H1 (cell line): ENCODE measurements around the gene PITPNC1. TPM values are rescaled to one million over a fixed set of nuclear protein-coding genes. Genes with fewer than 3 reads are reported as not detected.

Experiments
- CTCF ChIA-PET: fragments of 300-600 bp; sonication (Branson Sonifier 250); formaldehyde crosslinking; loops from one replicate; lab custom pipeline; 2021; ENCODE audit not compliant: partially characterized antibody; lab: Charles Lee
- POLR2A ChIA-PET: fragments of 300-600 bp; sonication (Branson Sonifier 250); formaldehyde crosslinking; loops from one replicate; lab custom pipeline; 2021; ENCODE audit warnings: inconsistent platforms; ENCODE audit not compliant: partially characterized antibody; lab: Charles Lee
- DNase-seq, 2 experiments: peaks; one replicate each; pipeline versions ENCODE4 v3.0.0 to v3.0.0-alpha.2; 2010 to 2022; ENCODE audit warnings: low spot score in 2 of 2, low read depth in 1 of 2, mixed read lengths in 1 of 2
- FAIRE-seq: peaks from 2 replicates; lab custom pipeline; 2011; peaks lifted over from hg19 to GRCh38; lab: Jason Lieb, UNC
- H2AFZ ChIP-seq: 2 replicates; pipeline ENCODE4 v1.8.1; 2012; ENCODE audit warnings: low read length, inconsistent platforms
- H2AK5ac ChIP-seq: 2 replicates; pipeline ENCODE4 v1.6.1; 2013; ENCODE audit warnings: low read depth, low read length
- H2BK120ac ChIP-seq: replicated peaks from 2 replicates; pipeline ENCODE3; 2013; ENCODE audit warnings: low read depth, low read length, inconsistent platforms
- H2BK12ac ChIP-seq: 2 replicates; pipeline ENCODE4 v1.6.1; 2013; ENCODE audit warnings: low read depth, low read length
- H2BK15ac ChIP-seq: 2 replicates; pipeline ENCODE4 v1.6.1; 2013; ENCODE audit warnings: low read length
- H2BK20ac ChIP-seq: 2 replicates; pipeline ENCODE4 v1.6.1; 2013; ENCODE audit warnings: low read length
- H2BK5ac ChIP-seq: 2 replicates; pipeline ENCODE4 v1.6.1; 2013; ENCODE audit warnings: low read depth, low read length
- H3K14ac ChIP-seq: 2 replicates; pipeline ENCODE4 v1.6.1; 2013; ENCODE audit warnings: inconsistent platforms; ENCODE audit not compliant: insufficient read length
- H3K18ac ChIP-seq: 2 replicates; pipeline ENCODE4 v1.6.1; 2013; ENCODE audit warnings: low read length; ENCODE audit errors: extremely low read depth
- H3K23ac ChIP-seq: 2 replicates; pipeline ENCODE4 v1.6.1; 2013; ENCODE audit warnings: inconsistent platforms; ENCODE audit not compliant: insufficient read length
- H3K23me2 ChIP-seq: 2 replicates; pipeline ENCODE4 v1.6.1; 2013; ENCODE audit warnings: low read depth, low read length
- H3K27ac ChIP-seq: 2 replicates; pipeline ENCODE4 v1.6.1; 2011; ENCODE audit warnings: low read depth, low read length, inconsistent platforms
- H3K27me3 ChIP-seq, 4 experiments: replicated peaks in 1 of 4; 1 replicate in 1 of 4; 2 replicates in 3 of 4; pipeline versions ENCODE4 v1.6.1 to v1.8.1; 2011 to 2013; ENCODE audit warnings: low read length in 3 of 4, mild to moderate bottlenecking in 3 of 4, inconsistent platforms in 2 of 4, mixed read lengths in 2 of 4, moderate library complexity in 1 of 4; ENCODE audit not compliant: control insufficient read depth in 3 of 4, insufficient read depth in 3 of 4; ENCODE audit errors: extremely low read depth in 1 of 4
- H3K36me3 ChIP-seq, 4 experiments: 2 replicates each; pipeline versions ENCODE4 v1.6.1 to v1.8.1; 2011 to 2013; ENCODE audit warnings: mild to moderate bottlenecking in 4 of 4, low read length in 3 of 4, moderate library complexity in 2 of 4, control low read depth in 1 of 4, inconsistent platforms in 1 of 4; ENCODE audit not compliant: insufficient read depth in 4 of 4, control insufficient read depth in 2 of 4
- H3K4ac ChIP-seq: replicated peaks from 2 replicates; pipeline ENCODE3; 2013; ENCODE audit warnings: low read length, low read depth, mixed read lengths, inconsistent platforms; ENCODE audit not compliant: insufficient read length
- H3K4me1 ChIP-seq, 4 experiments: replicated peaks in 1 of 4; 1 replicate in 1 of 4; 2 replicates in 3 of 4; pipeline versions ENCODE4 v1.6.1 to v1.8.1; 2011 to 2013; ENCODE audit warnings: low read length in 3 of 4, inconsistent platforms in 2 of 4, mixed read lengths in 1 of 4; ENCODE audit not compliant: insufficient read depth in 4 of 4, control insufficient read depth in 3 of 4
- H3K4me2 ChIP-seq, 2 experiments: 2 replicates each; pipeline versions ENCODE4 v1.6.1 to v1.8.1; 2011 to 2013; ENCODE audit warnings: low read depth in 2 of 2, low read length in 2 of 2, control low read depth in 1 of 2, inconsistent platforms in 1 of 2, mild to moderate bottlenecking in 1 of 2; ENCODE audit not compliant: insufficient read depth in 1 of 2
- H3K4me3 ChIP-seq, 4 experiments: fragments of 200-600, 300-600 bp in 1 of 4; sonication (generic), shearing (Covaris generic), sonication (Bioruptor Twin) in 1 of 4; 2 replicates each; pipeline versions ENCODE4 v1.5.1 to v1.8.1; 2011 to 2016; ENCODE audit warnings: low read length in 4 of 4, low read depth in 3 of 4, control low read depth in 2 of 4, inconsistent platforms in 2 of 4, mild to moderate bottlenecking in 2 of 4, mixed read lengths in 1 of 4, moderate library complexity in 1 of 4; ENCODE audit not compliant: insufficient read depth in 2 of 4; ENCODE audit errors: extremely low read depth in 1 of 4
- H3K56ac ChIP-seq: replicated peaks from 2 replicates; pipeline ENCODE3; 2013; ENCODE audit warnings: low read depth, mild to moderate bottlenecking, mixed read lengths, low read length, inconsistent platforms; ENCODE audit not compliant: insufficient read length
- H3K79me1 ChIP-seq: 2 replicates; pipeline ENCODE4 v1.6.1; 2013; ENCODE audit warnings: low read depth, low read length, control low read depth
- H3K79me2 ChIP-seq, 2 experiments: 2 replicates each; pipeline versions ENCODE4 v1.6.1 to v1.8.1; 2012 to 2013; ENCODE audit warnings: low read length in 2 of 2, mild to moderate bottlenecking in 2 of 2, inconsistent platforms in 1 of 2; ENCODE audit not compliant: insufficient read depth in 2 of 2, control insufficient read depth in 1 of 2
- H3K9ac ChIP-seq, 4 experiments: replicated peaks in 1 of 4; 1 replicate in 1 of 4; 2 replicates in 3 of 4; pipeline versions ENCODE4 v1.6.1 to v1.8.1; 2011 to 2013; ENCODE audit warnings: low read depth in 3 of 4, low read length in 3 of 4, control low read depth in 2 of 4, mild to moderate bottlenecking in 2 of 4, moderate library complexity in 2 of 4, inconsistent platforms in 1 of 4; ENCODE audit errors: extremely low read depth in 1 of 4
- H3K9me3 ChIP-seq, 2 experiments: 2 replicates each; pipeline versions ENCODE4 v1.6.1 to v1.8.1; 2012 to 2013; ENCODE audit warnings: mild to moderate bottlenecking in 2 of 2, moderate library complexity in 2 of 2, control low read depth in 1 of 2, inconsistent platforms in 1 of 2, low read depth in 1 of 2, low read length in 1 of 2, mixed read lengths in 1 of 2; ENCODE audit not compliant: insufficient read depth in 2 of 2
- H4K20me1 ChIP-seq, 2 experiments: replicated peaks in 1 of 2; 2 replicates each; pipeline versions ENCODE3 to v1.8.1; 2011 to 2013; ENCODE audit warnings: inconsistent platforms in 2 of 2, low read length in 2 of 2, mild to moderate bottlenecking in 1 of 2; ENCODE audit not compliant: insufficient read depth in 2 of 2, control insufficient read depth in 1 of 2
- H4K5ac ChIP-seq: 2 replicates; pipeline ENCODE4 v1.6.1; 2013; ENCODE audit warnings: low read length, low read depth, mixed read lengths, inconsistent platforms; ENCODE audit not compliant: insufficient read length
- H4K8ac ChIP-seq: 2 replicates; pipeline ENCODE4 v1.8.0; 2013; ENCODE audit warnings: mild to moderate bottlenecking, moderate library complexity, low read length, inconsistent platforms; ENCODE audit not compliant: insufficient read depth; ENCODE audit errors: extremely low read depth
- H4K91ac ChIP-seq: replicated peaks from 2 replicates; pipeline ENCODE3; 2013; ENCODE audit warnings: low read length, mixed read lengths, inconsistent platforms; ENCODE audit not compliant: insufficient read length
- CHD2 ChIP-seq: IDR thresholded peaks from 2 replicates; pipeline ENCODE4 v1.6.1; 2012; ENCODE audit warnings: low read length, improper control_type of control experiment
- EZH2 ChIP-seq: fragments of 200-600 bp; sonication (generic); IDR thresholded peaks from 2 replicates; pipeline ENCODE4 v1.7.1; 2012; ENCODE audit warnings: low read depth, mild to moderate bottlenecking, moderate library complexity, low read length, inconsistent platforms; ENCODE audit not compliant: severe bottlenecking
- KDM4A ChIP-seq: IDR thresholded peaks from one replicate; pipeline ENCODE4 v1.7.1; 2012; ENCODE audit warnings: low read depth, mild to moderate bottlenecking, moderate library complexity, low read length, inconsistent platforms; ENCODE audit not compliant: severe bottlenecking
- SIX5 ChIP-seq: IDR thresholded peaks from 2 replicates; pipeline ENCODE4 v1.6.1; 2011; ENCODE audit warnings: mild to moderate bottlenecking, low read depth, low read length
- SP4 ChIP-seq: IDR thresholded peaks from 2 replicates; pipeline ENCODE4 v1.6.1; 2012; ENCODE audit warnings: low read length, inconsistent platforms
- TEAD4 ChIP-seq: IDR thresholded peaks from 2 replicates; pipeline ENCODE4 v1.6.1; 2012; ENCODE audit warnings: low read depth, low read length, inconsistent platforms, mixed read lengths
- WGBS, 2 experiments: shearing (Covaris generic) in 1 of 2; methylation state at CpG; one replicate each; pipeline versions ENCODE4 v1.1.6 to v1.1.7; 2013 to 2015; ENCODE audit warnings: low lambda C conversion rate in 2 of 2, mixed read lengths in 2 of 2, inconsistent platforms in 1 of 2, low coverage in 1 of 2, missing lambda C conversion rate in 1 of 2; ENCODE audit not compliant: insufficient replicate concordance in 2 of 2, insufficient coverage in 1 of 2, insufficient read length in 1 of 2; ENCODE audit errors: extremely low coverage in 1 of 2, missing lambda C conversion rate in 1 of 2; 5-methylcytosine and 5-hydroxymethylcytosine counted together
- polyA plus RNA-seq, 7 experiments: library from polyadenylated mRNA; depleted of rRNA in 3 of 7; stranded (reverse) in 5 of 7; unstranded in 2 of 7; fragments of >200 nt in 5 of 7; fragments of 200-250 nt in 2 of 7; gene quantifications; 1 replicate in 5 of 7; 2 replicates in 1 of 7; 4 replicates in 1 of 7; pipeline versions ENCODE4 v1.2.1 to v1.2.3, GENCODE V29; 2011 to 2013; ENCODE audit warnings: missing spikeins in 2 of 7, mixed read lengths in 2 of 7
- total RNA-seq: library from RNA; stranded (reverse); fragmentation: NEBNext Ultra II Directional; extraction: Animal tissue kit (Norgen Biotek cat#: 25700); gene quantifications from 2 replicates; pipeline ENCODE4 v1.2.1, GENCODE V29; 2021
- TF ChIP-seq, protein P1 (sequence below): IDR thresholded peaks from 2 replicates; pipeline ENCODE4 v1.6.1; 2012; ENCODE audit warnings: inconsistent platforms

Gene PITPNC1
- total and polyA plus RNA-seq, 2 of the 8 experiments (the other 6 are each of a cell fraction or from before 2014, with no cell fraction given): 17.6 to 54.7 TPM

GRCh38 chr17:67557052-67557845 is 180.2 kb downstream of the PITPNC1 start:
- Histone ChIP-seq H4K20me1 (no peaks in the 10 kb centered on the region), H2BK15ac (no peak overlapping the region), H3K14ac (no peak overlapping the region), H3K23ac (no peak overlapping the region), H3K18ac (no peak overlapping the region), H3K4ac (no peak overlapping the region), H3K9ac (no peak overlapping the region), H3K27me3 (no peaks in the 10 kb centered on the region), H3K23me2 (no peaks in the 10 kb centered on the region), H3K79me1 (no peaks in the 10 kb centered on the region), H3K56ac (no peak overlapping the region), H3K4me1 (no peaks in the 10 kb centered on the region; a peak in 1 of 7 replicates), H4K5ac (no peak overlapping the region), H3K4me3 (no peak overlapping the region), H4K91ac (no peak overlapping the region), H2AFZ (no peak overlapping the region), H2BK5ac (no peak overlapping the region), H2BK20ac (no peak overlapping the region), H3K4me2 (no peak overlapping the region), H2BK12ac (no peak overlapping the region), H3K27ac (no peak overlapping the region), H3K36me3 (no peaks in the 10 kb centered on the region), H3K9me3 (no peaks in the 10 kb centered on the region), H3K79me2 (no peaks in the 10 kb centered on the region), H4K8ac (no peak overlapping the region), H2BK120ac (no peak overlapping the region), H2AK5ac (no peak overlapping the region)
- WGBS, 2 experiments: 95% methylated on average over 11 of the region's 11 CpGs; no CpG with 5 or more reads in 1 of the 2 experiments
- FAIRE-seq: no peak
- ChIA-PET CTCF (interaction anchor here (0.6 to 3.4 kb wide), 12 partner anchors 12 to 1108 kb away, joined by 3 to 15 read pairs (median 5); no protein-coding TSS in a partner anchor), POLR2A (interaction anchor here (0.7 kb wide), 1 partner anchor 360 kb away, joined by 3 read pairs; no protein-coding TSS in a partner anchor)
- no peak for DNase-seq
- no peak for TF ChIP-seq KDM4A
- no peak for TF ChIP-seq SIX5
- TF ChIP-seq, protein P1, sequence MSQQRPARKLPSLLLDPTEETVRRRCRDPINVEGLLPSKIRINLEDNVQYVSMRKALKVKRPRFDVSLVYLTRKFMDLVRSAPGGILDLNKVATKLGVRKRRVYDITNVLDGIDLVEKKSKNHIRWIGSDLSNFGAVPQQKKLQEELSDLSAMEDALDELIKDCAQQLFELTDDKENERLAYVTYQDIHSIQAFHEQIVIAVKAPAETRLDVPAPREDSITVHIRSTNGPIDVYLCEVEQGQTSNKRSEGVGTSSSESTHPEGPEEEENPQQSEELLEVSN: no peak
- TF ChIP-seq SP4: no peak
- TF ChIP-seq EZH2: no peak
- no peak for TF ChIP-seq TEAD4
- no peak for TF ChIP-seq CHD2
